GM21825 (cell line): ENCODE data around the gene ZAP70.

Source experiments
- ATAC-seq: cut with Tn5 transposase; IDR thresholded peaks from one replicate; pipeline ENCODE4 v1.9.1; 2021; ENCODE audit warnings: mild to moderate bottlenecking, moderate library complexity; ENCODE audit not compliant: unreplicated experiment

ZAP70 gene

DNA sequence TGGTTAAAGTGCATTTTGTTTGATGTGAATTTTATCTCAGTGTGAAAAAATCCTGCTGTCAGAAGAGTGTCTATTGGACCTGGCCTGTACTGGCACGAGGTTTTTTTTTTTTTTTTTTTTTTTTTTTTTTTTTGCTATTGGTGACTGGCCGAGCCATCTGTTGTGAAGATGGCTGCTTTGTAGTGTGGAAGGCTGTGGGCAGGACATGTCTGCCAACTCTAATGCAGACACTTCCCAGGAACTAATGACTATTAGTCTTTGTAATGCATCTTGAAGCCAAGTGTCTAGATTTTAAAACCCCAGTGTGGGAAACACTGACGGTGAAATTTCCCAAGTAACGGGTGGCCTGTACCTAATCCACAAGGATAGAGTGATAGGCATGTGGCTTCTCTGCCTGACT, 34.3 kb downstream of the ZAP70 start:
- no peak for ATAC-seq

GRCh38 chr2:97749581-97749980, 36.2 kb downstream of the ZAP70 start:
- no peak for ATAC-seq

- no peak for ATAC-seq
These were observed 36.6 kb downstream of the ZAP70 start for GRCh38 chr2:97750017-97750416.

DNA sequence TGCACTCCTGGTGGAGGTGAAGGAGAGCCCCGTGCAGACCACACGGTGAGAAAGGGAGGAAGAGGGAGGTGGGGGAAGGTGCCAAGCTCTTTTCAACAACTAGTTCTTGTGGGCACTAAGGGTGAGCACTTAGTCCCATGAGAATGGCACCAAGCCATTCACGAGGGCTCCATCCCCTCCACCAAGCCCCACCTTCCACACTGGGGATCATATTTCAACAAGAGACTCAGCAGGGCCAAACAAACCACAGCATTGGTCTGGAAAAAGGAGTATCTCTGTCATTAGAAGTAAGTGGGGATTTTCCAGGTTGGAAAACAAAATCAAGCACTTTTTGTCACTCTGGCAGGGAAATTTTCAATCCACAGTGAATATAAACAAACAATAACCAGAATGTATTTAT, 38.4 kb downstream of the ZAP70 start:
- no peak for ATAC-seq

GRCh38 chr2:97752342-97753334, 39.3 kb downstream of the ZAP70 start:
- no peak for ATAC-seq

GRCh38 chr2:97754690-97755346, 41.4 kb downstream of the ZAP70 start:
- no peak for ATAC-seq

GRCh38 chr2:97755491-97755890, 42.1 kb downstream of the ZAP70 start:
- no peak for ATAC-seq

DNA sequence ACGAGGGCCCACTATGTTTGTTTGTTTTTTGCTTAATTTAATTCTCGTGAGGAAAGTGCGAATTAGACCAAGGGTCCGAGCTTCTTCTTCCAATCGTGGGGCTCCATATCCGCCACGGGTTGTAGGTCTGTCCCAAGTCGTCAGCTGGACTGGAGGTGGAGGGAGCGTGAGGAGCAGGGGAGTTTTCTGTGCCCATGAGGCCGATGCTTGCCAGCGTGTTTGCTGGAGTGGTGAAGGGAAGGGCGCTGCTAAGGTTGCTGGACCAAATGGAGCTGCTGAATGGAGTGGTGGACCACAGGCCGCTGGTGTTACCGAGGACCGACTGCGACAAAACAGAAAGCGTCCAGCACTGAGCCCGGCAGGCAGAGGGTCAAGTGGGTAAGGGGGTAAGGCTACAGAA, 43.7 kb downstream of the ZAP70 start:
- ATAC-seq, result no peak

DNA sequence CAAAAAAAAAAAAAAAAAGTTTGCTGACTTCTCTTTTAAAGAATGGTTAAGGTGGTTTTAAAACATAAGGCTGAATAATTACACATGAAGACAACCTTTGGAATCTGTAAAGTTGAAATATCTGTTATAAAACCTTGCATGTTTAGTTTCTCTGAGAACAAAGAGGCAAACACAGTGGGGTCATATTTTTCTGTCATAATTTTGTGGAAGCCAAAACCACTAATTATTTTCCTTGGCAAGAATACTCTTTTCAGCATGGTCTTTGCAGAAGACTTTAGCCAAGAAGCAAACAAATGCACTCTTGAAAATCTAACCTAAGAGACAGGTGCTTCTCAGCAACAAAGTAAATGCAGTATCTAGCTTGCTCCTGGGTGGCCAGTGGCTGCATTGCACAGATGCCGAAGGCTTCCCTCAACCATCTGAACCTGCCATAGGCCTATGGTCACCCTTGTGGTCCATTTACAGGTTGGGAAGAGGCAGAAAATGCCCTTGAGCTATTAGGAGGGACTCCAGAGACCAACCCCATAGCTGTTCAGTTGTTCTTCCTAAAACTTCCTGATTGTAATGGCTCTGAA, 44.8 kb downstream of the ZAP70 start:
- no peak for ATAC-seq

GRCh38 chr2:97759727-97760407, 46.5 kb downstream of the ZAP70 start:
- no peak for ATAC-seq

DNA sequence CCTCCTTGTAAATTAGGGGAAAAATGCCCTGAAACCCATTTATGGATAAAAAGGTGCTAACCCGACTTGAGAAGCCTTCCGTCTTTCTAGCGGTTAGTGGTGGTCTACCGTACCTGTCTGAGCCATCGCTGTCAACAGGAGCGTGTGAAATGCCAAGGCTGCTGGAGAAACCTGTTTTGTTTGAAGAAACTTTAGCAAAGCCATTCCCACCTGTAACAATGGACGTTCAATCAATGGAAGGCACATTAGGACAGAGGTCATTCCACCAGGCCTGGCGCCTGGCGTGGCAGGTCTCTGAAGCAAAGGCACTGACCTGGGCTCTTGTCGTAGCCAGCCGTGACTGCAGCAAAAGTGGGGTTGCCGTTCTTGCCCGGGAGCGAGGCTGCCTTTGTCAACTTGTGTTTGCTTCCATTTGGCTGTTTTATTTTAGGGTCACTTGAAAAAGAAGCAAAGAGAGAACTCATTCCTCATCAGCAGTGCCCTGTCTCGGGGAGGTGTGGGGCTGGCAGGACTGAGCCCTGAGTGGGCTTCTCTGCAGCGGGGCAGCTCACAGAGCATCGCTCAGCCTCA, 47.2 kb downstream of the ZAP70 start:
- no peak for ATAC-seq

DNA sequence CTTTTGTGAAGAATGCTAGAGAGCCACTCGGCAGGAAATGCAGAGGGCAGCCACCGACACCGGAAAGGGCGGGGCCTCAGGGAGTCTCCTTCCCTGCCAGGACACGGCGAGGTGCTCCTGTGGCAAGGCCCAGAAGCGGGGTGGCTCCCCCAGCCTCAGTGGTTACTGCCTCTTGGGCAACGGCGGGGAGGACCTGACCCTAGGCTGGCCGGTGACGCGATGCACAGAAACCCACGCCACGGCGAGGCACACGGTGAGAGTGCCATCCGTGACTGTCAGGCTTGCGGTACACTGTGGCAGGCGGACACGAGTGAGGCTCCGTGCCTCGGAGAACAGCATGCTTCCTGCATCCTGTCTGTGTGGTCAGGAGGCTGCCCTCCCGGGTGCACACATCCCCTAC, 47.8 kb downstream of the ZAP70 start:
- no peak for ATAC-seq

- ATAC-seq, result no peak
These were observed 49.9 kb downstream of the ZAP70 start for GRCh38 chr2:97763176-97763845.

- ATAC-seq, result no peak
These were observed 51.3 kb downstream of the ZAP70 start for GRCh38 chr2:97764559-97765263.

GRCh38 chr2:97765933-97766332, 52.6 kb downstream of the ZAP70 start:
- ATAC-seq, result no peak

GRCh38 chr2:97766567-97766966, 53.2 kb downstream of the ZAP70 start:
- ATAC-seq, result no peak

GRCh38 chr2:97769308-97769707, 55.9 kb downstream of the ZAP70 start:
- ATAC-seq, result no peak

DNA sequence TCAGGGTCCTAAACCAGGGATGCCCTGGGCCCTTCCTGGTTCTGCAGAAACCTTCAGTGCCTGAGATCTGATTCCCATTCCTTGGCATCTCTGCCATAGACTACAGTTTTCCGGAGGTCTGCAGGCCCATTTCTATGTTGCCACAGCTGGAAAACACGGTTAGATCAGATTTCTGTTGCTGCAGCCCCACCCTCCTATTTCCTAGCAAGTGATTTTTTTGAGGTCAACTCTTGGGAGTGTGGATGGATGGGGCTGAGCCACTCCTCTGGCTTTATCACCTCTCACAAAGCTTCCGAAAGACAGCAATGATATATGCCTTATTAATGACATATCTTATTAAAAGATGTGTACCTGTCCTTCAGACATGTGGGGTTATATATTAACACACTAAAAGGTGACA, 56.3 kb downstream of the ZAP70 start:
- ATAC-seq, result no peak

- no peak for ATAC-seq
These were observed 57.1 kb downstream of the ZAP70 start for GRCh38 chr2:97770445-97770844.

- ATAC-seq, result no peak
These were observed 61.0 kb downstream of the ZAP70 start for GRCh38 chr2:97774425-97774824.
